ENCODE measurements around the gene TMEM11. TPM values are rescaled to one million over a fixed set of nuclear protein-coding genes. Genes with fewer than 3 reads are reported as not detected.
"Not testable (repeated sequence)": the region's sequence is repeated elsewhere in the genome, so short reads cannot be mapped to it uniquely, and the experiment has no call there.

Gene TMEM11
- total RNA-seq, 1 donor from 2014 or later, result 14.3 TPM

GRCh38 chr17:21211825-21212479 lies 2.0 kb downstream of the TMEM11 start:
- DNase-seq (ENCODE audit: low read depth), result no peak

- DNase-seq (ENCODE audit: low read depth), result no peak
Observed at GRCh38 chr17:21210411-21211076, 3.4 kb downstream of the TMEM11 start.

GRCh38 chr17:21209511-21210175 lies 4.3 kb downstream of the TMEM11 start:
- peak; percentile 26 for DNase-seq (ENCODE audit: low read depth)

GRCh38 chr17:21208352-21208751 lies 5.6 kb downstream of the TMEM11 start:
- DNase-seq (ENCODE audit: low read depth), result no peak

- no peak for DNase-seq (ENCODE audit: low read depth)
Observed at GRCh38 chr17:21204935-21205334, 9.0 kb downstream of the TMEM11 start.

GRCh38 chr17:21202512-21202911 lies 11.4 kb downstream of the TMEM11 start:
- no peak for DNase-seq (ENCODE audit: low read depth)

- DNase-seq (ENCODE audit: low read depth), result no peak
Observed at GRCh38 chr17:21201874-21202273, 12.1 kb downstream of the TMEM11 start.

GRCh38 chr17:21201298-21201595 lies 12.7 kb downstream of the TMEM11 start:
- DNase-seq (ENCODE audit: low read depth), result no peak

- DNase-seq (ENCODE audit: low read depth), result no peak
Observed at GRCh38 chr17:21200590-21201297, 13.2 kb downstream of the TMEM11 start.

GRCh38 chr17:21199856-21200255 lies 14.1 kb downstream of the TMEM11 start:
- DNase-seq (ENCODE audit: low read depth), result no peak

GRCh38 chr17:21199311-21199710 lies 14.7 kb downstream of the TMEM11 start:
- DNase-seq (ENCODE audit: low read depth), result no peak

GRCh38 chr17:21198411-21198810 lies 15.6 kb downstream of the TMEM11 start:
- no peak for DNase-seq (ENCODE audit: low read depth)

GRCh38 chr17:21196126-21196525 lies 17.8 kb downstream of the TMEM11 start:
- no peak for DNase-seq (ENCODE audit: low read depth)

- no peak for DNase-seq (ENCODE audit: low read depth)
Observed at GRCh38 chr17:21194703-21195102, 19.3 kb downstream of the TMEM11 start.

- DNase-seq (ENCODE audit: low read depth), result no peak
Observed at GRCh38 chr17:21194226-21194625, 19.7 kb downstream of the TMEM11 start.

- no peak for DNase-seq (ENCODE audit: low read depth)
Observed at GRCh38 chr17:21193031-21193430, 20.9 kb downstream of the TMEM11 start.

- DNase-seq (ENCODE audit: low read depth), result not testable (repeated sequence)
Observed at GRCh38 chr17:21192414-21192813, 21.5 kb downstream of the TMEM11 start.

- DNase-seq (ENCODE audit: low read depth), result no peak
Observed at GRCh38 chr17:21191698-21192097, 22.3 kb downstream of the TMEM11 start.

GRCh38 chr17:21190078-21190477 lies 23.9 kb downstream of the TMEM11 start:
- no peak for DNase-seq (ENCODE audit: low read depth)

GRCh38 chr17:21189361-21189760 lies 24.6 kb downstream of the TMEM11 start:
- DNase-seq (ENCODE audit: low read depth), result no peak

GRCh38 chr17:21186399-21187187 lies 27.4 kb downstream of the TMEM11 start:
- no peak for DNase-seq (ENCODE audit: low read depth)

- DNase-seq (ENCODE audit: low read depth), result no peak
Observed at GRCh38 chr17:21185061-21185460, 28.9 kb downstream of the TMEM11 start.
